GM19099 (cell line): ENCODE results near the gene SLC16A7.

Source experiments
- POLR2A ChIP-seq: IDR thresholded peaks from 3 replicates; pipeline ENCODE4 v1.6.1; 2011; ENCODE audit warnings: low read depth; ENCODE audit not compliant: insufficient read length; ENCODE audit errors: extremely low read depth

SLC16A7 gene

DNA sequence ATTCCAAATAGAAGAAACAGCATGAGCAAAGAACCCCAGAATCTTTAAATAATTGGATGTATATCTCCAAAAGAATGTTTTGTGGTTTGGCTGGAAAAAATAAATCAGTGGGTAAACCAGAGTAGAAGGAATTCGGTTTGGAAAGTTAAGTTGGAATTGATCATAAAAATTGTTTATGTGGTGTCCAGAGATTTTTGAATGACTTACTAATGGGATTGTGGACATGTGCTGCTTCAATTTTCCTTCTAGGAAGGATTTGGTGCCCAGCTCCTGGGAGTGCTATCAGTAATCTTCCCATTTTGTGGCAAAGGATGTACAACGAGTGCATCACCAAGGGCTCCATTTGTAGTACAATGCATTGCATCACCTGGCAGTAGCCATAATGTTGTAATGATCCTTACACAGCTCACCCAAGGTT, 224.8 kb downstream of the SLC16A7 start:
- TF ChIP-seq POLR2A: no peak

DNA sequence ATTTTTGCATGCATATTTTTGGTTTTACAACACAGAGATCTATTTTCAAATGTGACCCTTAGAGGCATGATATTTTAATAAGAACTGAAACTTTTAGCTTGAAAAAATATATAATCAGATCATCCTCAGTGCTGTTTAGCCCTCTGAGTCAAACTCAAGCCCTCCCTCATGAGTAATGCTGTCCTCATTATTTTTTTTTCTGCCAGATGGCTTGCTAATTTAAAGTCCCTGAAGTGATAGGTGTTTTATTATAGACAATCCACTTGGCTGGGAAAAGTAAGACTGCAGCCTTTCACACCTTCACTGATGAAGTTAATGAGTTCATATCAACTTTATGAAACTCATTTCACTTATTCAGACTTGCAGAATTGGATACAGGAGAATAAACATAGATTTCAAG, 227.7 kb downstream of the SLC16A7 start:
- TF ChIP-seq POLR2A: no peak

DNA sequence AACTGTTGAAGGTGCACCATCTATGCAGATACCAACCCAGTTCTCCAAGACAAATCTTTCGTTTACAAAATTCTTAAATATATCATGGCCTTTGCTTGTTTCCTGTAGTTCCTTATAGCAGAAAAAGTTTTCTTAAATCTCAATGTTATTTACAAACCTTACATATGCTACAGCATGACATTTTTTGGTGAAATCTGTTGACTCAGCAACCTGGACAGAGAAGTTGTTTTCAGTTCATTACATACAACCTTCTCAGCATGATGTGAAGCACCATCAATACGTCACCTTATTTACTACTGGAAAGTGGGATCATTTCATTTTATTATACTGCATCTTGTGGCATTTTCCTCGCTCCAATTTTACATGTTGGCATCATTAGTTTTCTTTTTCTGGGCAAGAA, 231.9 kb downstream of the SLC16A7 start:
- TF ChIP-seq POLR2A: no peak

DNA sequence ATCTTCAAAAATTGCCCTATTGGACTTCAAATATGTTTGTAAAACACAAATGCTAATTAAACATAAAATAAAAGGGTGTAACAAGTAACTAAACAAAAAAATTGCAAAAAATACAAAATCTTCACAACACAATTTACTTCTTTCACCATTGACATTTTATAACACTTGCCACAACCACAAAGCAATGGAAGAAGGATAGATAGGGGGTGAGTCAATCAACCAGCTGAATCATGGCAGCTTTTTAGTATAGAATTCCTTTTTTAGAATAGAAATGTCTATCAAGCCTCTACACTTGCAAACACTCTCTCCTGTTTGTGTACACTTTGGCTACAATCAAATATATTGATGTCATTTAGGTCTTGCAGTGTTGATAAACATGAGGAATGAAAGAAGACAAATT, 232.7 kb downstream of the SLC16A7 start:
- no peak for TF ChIP-seq POLR2A

DNA sequence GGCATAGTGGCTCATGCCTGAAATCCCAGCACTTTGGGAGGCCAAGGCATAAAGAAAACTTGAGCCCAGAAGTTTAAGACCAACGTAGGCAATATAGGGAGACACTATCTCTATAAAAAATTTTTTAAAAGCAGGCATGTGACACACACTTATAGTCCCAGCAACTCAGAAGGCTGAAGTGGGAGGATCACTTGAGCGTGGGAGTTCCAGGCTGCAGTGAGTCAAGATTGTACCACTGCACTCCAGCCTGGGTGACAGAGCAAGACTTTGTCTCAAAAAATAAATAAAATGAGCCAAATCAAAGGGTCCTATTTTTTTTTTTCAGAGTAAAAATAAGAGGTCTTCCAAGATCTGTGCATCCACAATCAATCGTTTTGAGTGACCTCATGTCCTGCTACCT, 237.6 kb downstream of the SLC16A7 start:
- TF ChIP-seq POLR2A: no peak

- no peak for TF ChIP-seq POLR2A
Observed at GRCh38 chr12:59834659-59835474, 239.0 kb downstream of the SLC16A7 start.
